Heart right ventricle (tissue), 16 donors: ENCODE data around the gene GBP2. TPM values are rescaled to one million over a fixed set of nuclear protein-coding genes. Genes with fewer than 3 reads are reported as not detected.

Experiments
- ATAC-seq, 8 donors: fragments of 200-7000 bp; cut with Tn5 transposase; one replicate each; pipeline ENCODE4 v1.9.1; 2020; ENCODE audit warnings: mild to moderate bottlenecking in 8 of 8, moderate library complexity in 8 of 8, moderate number of reproducible peaks in 1 of 8
- DNase-seq, 2 donors: peaks; one replicate each; pipeline ENCODE4 v3.0.0-alpha.2; 2020
- H3K27ac ChIP-seq, 10 donors: fragments of 200-600 bp; sonication (generic) in 2 of 10; one replicate each; pipeline versions ENCODE4 v1.5.0 to v1.8.0; 2020 to 2022; ENCODE audit warnings: mild to moderate bottlenecking in 3 of 10
- H3K27me3 ChIP-seq, 7 donors: fragments of 200-600 bp; one replicate each; pipeline ENCODE4 v1.8.0; 2021 to 2022; ENCODE audit warnings: mild to moderate bottlenecking in 2 of 7
- H3K36me3 ChIP-seq, 9 donors: fragments of 200-600 bp; sonication (generic) in 1 of 9; one replicate each; pipeline versions ENCODE4 v1.5.0 to v1.8.0; 2020 to 2022; ENCODE audit warnings: mild to moderate bottlenecking in 2 of 9
- H3K4me1 ChIP-seq, 9 donors: fragments of 200-600 bp; sonication (generic) in 1 of 9; one replicate each; pipeline versions ENCODE4 v1.5.0 to v1.8.0; 2020 to 2022; ENCODE audit warnings: mild to moderate bottlenecking in 4 of 9
- H3K4me3 ChIP-seq, 10 donors: fragments of 200-600 bp; sonication (generic) in 2 of 10; one replicate each; pipeline versions ENCODE4 v1.5.0 to v1.8.0; 2020 to 2022; ENCODE audit warnings: mild to moderate bottlenecking in 7 of 10, moderate library complexity in 2 of 10
- H3K9me3 ChIP-seq, 11 donors: fragments of 200-600 bp in 10 of 11; sonication (generic) in 2 of 11; one replicate each; pipeline versions ENCODE4 v1.5.0 to v1.8.0; 2013 to 2022; ENCODE audit warnings: mild to moderate bottlenecking in 2 of 11, control low read depth in 1 of 11, moderate library complexity in 1 of 11
- CTCF ChIP-seq, 9 donors: fragments of 200-600 bp; sonication (generic) in 2 of 9; IDR thresholded peaks; one replicate each; pipeline versions ENCODE4 v1.5.0 to v1.8.0; 2021 to 2022; ENCODE audit warnings: antibody characterized with exemption in 9 of 9, mild to moderate bottlenecking in 5 of 9, moderate library complexity in 1 of 9
- WGBS, 2 donors: extraction: QIAGEN DNeasy Blood & Tissue Kit; methylation state at CpG; one replicate each; pipeline ENCODE4 v1.1.7; 2013; ENCODE audit warnings: inconsistent platforms in 1 of 2; 5-methylcytosine and 5-hydroxymethylcytosine counted together
- intact Hi-C, 10 donors: fragments of 100-400 bp; cut with DNase I; formaldehyde crosslinking; loops; one replicate each; pipeline versions ENCODE4 v1.11.1 to v1.14.2; 2022
- polyA plus RNA-seq, 2 donors: library from polyadenylated mRNA; stranded (reverse); fragments of 200-250 nt; gene quantifications; one replicate each; pipeline ENCODE4 v1.2.3, GENCODE V29; 2013
- total RNA-seq, 10 donors: library from RNA; stranded (reverse); fragmentation: NEBNext Ultra II Directional in 3 of 10; extraction: Animal tissue kit (Norgen Biotek cat#: 25700) in 3 of 10; gene quantifications; one replicate each; pipeline versions ENCODE4 v1.2.1 to v1.2.4, GENCODE V29; 2021 to 2023
- donor health status: Arrhythmogenic right ventricular cardiomyopathy.
- donor health status: ischemic (EF 13 %, LVEDD 7.1; RV severe dilation, severe dysfunction).
- donor health status: healthy with polysubstance abuse.
- donor health status: DM: no; HTN: yes; CAD: no.
- donor health status: DM: no; HTN: no; CAD: no.
- donor health status: ischemic (EF 25% LVEDD 6.9; RV normal size, moderate dysfunction).
- donor health status: ischemic (EF 25% LVEDD 5.7; RV mildly dilated, moderate dysfunction).
- donor health status: healthy.
- donor health status: DM: yes; HTN: yes; CAD: no.
- donor health status: Ischemic cardiomyopathy.
- donor health status: ischemic (EF 35%, LVEDD 5.7; RV mildly dilated, moderate dysfunction).
- donor health status: nonischemic (EF 11% LVEDD 7.7; RV severe dilation, severe dysfunction).
- donor health status: DM: yes; HTN: yes; CAD: no.
- donor health status: PGD.
- donor health status: ischemic (EF 29% LVEDD 5.4; RV normal size, mild dysfunction).
- donor health status: nonischemic (EF 23%, LVEDD 6.1; RV moderate dilation, normal function).

GBP2 gene
- total and polyA plus RNA-seq, 12 donors: 6.0 to 67.3 (median 9.9) TPM

GRCh38 chr1:89125240-89125912 lies 538 bp downstream of the GBP2 start:
- intact Hi-C loops: no loop called here
- 40 to 65% methylated on average over 3 of the region's 3 CpGs for WGBS, 2 donors
- Histone ChIP-seq H3K4me3 (peak overlapping the region; percentile 29 to 59 (median 52)), H3K4me1 (peaks cover 0 to 64% (median 35%) of the 10 kb centered on the region in 9 donors), H3K27ac (peak overlapping the region; percentile 37 to 92 (median 70)), H3K9me3 (no peaks in the 10 kb centered on the region), H3K36me3 (peaks cover 0 to 21% (median 0%) of the 10 kb centered on the region in 9 donors), H3K27me3 (no peaks in the 10 kb centered on the region)
- ATAC-seq (peak in 6 of 8 donors; percentile 48 to 78 (median 67)), DNase-seq (no peak)
- TF ChIP-seq CTCF (IDR thresholded peaks at IDR 0.05): no peak

GRCh38 chr1:89121641-89122040 lies 4.3 kb downstream of the GBP2 start:
- DNase-seq (no peak), ATAC-seq (no peak)
- H3K27ac ChIP-seq: no peak overlapping the region
- H3K9me3 ChIP-seq: no peaks in the 10 kb centered on the region
- intact Hi-C loops: loop anchor here in 1 of 10 donors (5.0 kb wide), 1 partner anchor 76 kb away; the partner anchor contains the start of gene GBP4
- WGBS, 2 donors: 95% methylated on average over 8 of the region's 8 CpGs
- peaks cover 0 to 58% (median 30%) of the 10 kb centered on the region in 9 donors for H3K36me3 ChIP-seq
- H3K4me3 ChIP-seq: no peak overlapping the region
- H3K4me1 ChIP-seq: peaks cover 0 to 36% (median 20%) of the 10 kb centered on the region in 9 donors
- H3K27me3 ChIP-seq: no peaks in the 10 kb centered on the region
- no peak for TF ChIP-seq CTCF (IDR thresholded peaks at IDR 0.05)

- no peaks in the 10 kb centered on the region for H3K27me3 ChIP-seq
- H3K9me3 ChIP-seq: no peaks in the 10 kb centered on the region
- ATAC-seq (no peak), DNase-seq (no peak)
- intact Hi-C loops: loop anchor here in 1 of 10 donors (5.0 kb wide), 1 partner anchor 73 kb away; no protein-coding TSS in a partner anchor
- H3K4me3 ChIP-seq: no peak overlapping the region
- 82 to 85% methylated on average over 2 of the region's 2 CpGs for WGBS, 2 donors
- peaks cover 0 to 100% (median 57%) of the 10 kb centered on the region in 9 donors for H3K36me3 ChIP-seq
- H3K4me1 ChIP-seq: no peaks in the 10 kb centered on the region
- H3K27ac ChIP-seq: no peak overlapping the region
- TF ChIP-seq CTCF (IDR thresholded peaks at IDR 0.05): no peak
Observed at GRCh38 chr1:89114662-89115061, 11.3 kb downstream of the GBP2 start.

GRCh38 chr1:89112871-89113613 lies 12.9 kb downstream of the GBP2 start:
- Histone ChIP-seq H3K9me3 (no peaks in the 10 kb centered on the region), H3K36me3 (peaks cover 0 to 100% (median 55%) of the 10 kb centered on the region in 9 donors), H3K27ac (peak overlapping the region in 1 of 10 donors; percentile 6), H3K4me3 (no peak overlapping the region), H3K27me3 (no peaks in the 10 kb centered on the region), H3K4me1 (no peaks in the 10 kb centered on the region)
- 64 to 67% methylated on average over 5 of the region's 5 CpGs for WGBS, 2 donors
- DNase-seq: no peak
- intact Hi-C loops: no loop called here
- no peak for ATAC-seq
- no peak for TF ChIP-seq CTCF (IDR thresholded peaks at IDR 0.05)
